Ovary (tissue), 3 donors: ENCODE data around the gene PGPEP1.

Source experiments
- CTCF ChIP-seq, 3 donors: fragments of 450-650 bp in 2 of 3; fragments of 200-600 bp in 1 of 3; IDR thresholded peaks; one replicate each; pipeline versions ENCODE4 v1.5.1 to v1.8.0; 2016 to 2022; ENCODE audit warnings: antibody characterized with exemption in 3 of 3, mild to moderate bottlenecking in 1 of 3
- POLR2A ChIP-seq: fragments of 450-650 bp; IDR thresholded peaks from one replicate; pipeline ENCODE4 v1.6.1; 2017; ENCODE audit warnings: antibody characterized with exemption, mild to moderate bottlenecking, moderate library complexity
- donor health status: DM: no; HTN: no; CAD: no.

- TF ChIP-seq CTCF (IDR thresholded peaks at IDR 0.05) (no peak), POLR2A (no peak)
These were observed 22.6 kb downstream of the PGPEP1 start for GRCh38 chr19:18362934-18363542.
